Skeletal muscle satellite cell (primary cell): Measurements from ENCODE around the gene SHBG.
A peak's percentile ranks its signal among the peaks of the same experiment; 100 is the strongest.
"Not testable (repeated sequence)": the region's sequence is repeated elsewhere in the genome, so short reads cannot be mapped to it uniquely, and the experiment has no call there.

Experiments used
- H3K27me3 ChIP-seq: 2 replicates; pipeline ENCODE4 v1.7.0; 2013; ENCODE audit warnings: low read length; ENCODE audit not compliant: control insufficient read depth, insufficient read depth
- H3K36me3 ChIP-seq: 2 replicates; pipeline ENCODE4 v1.7.0; 2013; ENCODE audit warnings: mild to moderate bottlenecking, control low read depth, low read length; ENCODE audit not compliant: insufficient read depth
- H3K4me1 ChIP-seq: 2 replicates; pipeline ENCODE4 v1.7.0; 2013; ENCODE audit warnings: low read length; ENCODE audit not compliant: control insufficient read depth, insufficient read depth
- H3K4me2 ChIP-seq: 2 replicates; pipeline ENCODE4 v1.7.0; 2013; ENCODE audit warnings: mild to moderate bottlenecking, low read length
- H3K4me3 ChIP-seq: 2 replicates; pipeline ENCODE4 v1.7.0; 2013; ENCODE audit warnings: low read length
- H3K9ac ChIP-seq: 2 replicates; pipeline ENCODE4 v1.7.0; 2013; ENCODE audit warnings: mild to moderate bottlenecking, low read depth, low read length, moderate library complexity
- H3K9me3 ChIP-seq: replicated peaks from 2 replicates; pipeline ENCODE4 v1.7.0; 2013; ENCODE audit warnings: mild to moderate bottlenecking, control low read depth, low read length

SHBG gene

GRCh38 chr17:7632492-7632894 lies 2.6 kb downstream of the SHBG start:
- Histone ChIP-seq H3K9ac (no peak overlapping the region), H3K4me3 (no peak overlapping the region), H3K27me3 (peaks cover 5% of the 10 kb centered on the region), H3K9me3 (no peaks in the 10 kb centered on the region), H3K4me2 (no peak overlapping the region), H3K36me3 (no peaks in the 10 kb centered on the region), H3K4me1 (no peaks in the 10 kb centered on the region)

- Histone ChIP-seq H3K4me3 (no peak overlapping the region), H3K4me1 (no peaks in the 10 kb centered on the region), H3K27me3 (peaks cover 5% of the 10 kb centered on the region), H3K4me2 (no peak overlapping the region), H3K36me3 (no peaks in the 10 kb centered on the region), H3K9me3 (no peaks in the 10 kb centered on the region), H3K9ac (no peak overlapping the region)
Observed at GRCh38 chr17:7633093-7633492, 3.2 kb downstream of the SHBG start.

GRCh38 chr17:7634384-7634783 lies 4.4 kb downstream of the SHBG start:
- H3K4me1 ChIP-seq: no peaks in the 10 kb centered on the region
- H3K36me3 ChIP-seq: no peaks in the 10 kb centered on the region
- peaks cover 8% of the 10 kb centered on the region for H3K27me3 ChIP-seq
- no peak overlapping the region for H3K4me3 ChIP-seq
- H3K9me3 ChIP-seq: no peaks in the 10 kb centered on the region
- no peak overlapping the region for H3K9ac ChIP-seq
- no peak overlapping the region for H3K4me2 ChIP-seq

GRCh38 chr17:7636163-7636562 lies 6.2 kb downstream of the SHBG start:
- Histone ChIP-seq H3K27me3 (peaks cover 8% of the 10 kb centered on the region), H3K4me3 (no peak overlapping the region), H3K9ac (no peak overlapping the region), H3K9me3 (no peaks in the 10 kb centered on the region), H3K4me1 (no peaks in the 10 kb centered on the region), H3K36me3 (no peaks in the 10 kb centered on the region), H3K4me2 (no peak overlapping the region)

- Histone ChIP-seq H3K36me3 (no peaks in the 10 kb centered on the region), H3K9me3 (no peaks in the 10 kb centered on the region), H3K4me1 (no peaks in the 10 kb centered on the region), H3K4me3 (no peak overlapping the region), H3K9ac (no peak overlapping the region), H3K4me2 (no peak overlapping the region), H3K27me3 (peaks cover 13% of the 10 kb centered on the region)
Observed at GRCh38 chr17:7640783-7641182, 10.8 kb downstream of the SHBG start.

GRCh38 chr17:7641635-7642034 lies 11.7 kb downstream of the SHBG start:
- H3K9ac ChIP-seq, H3K4me3 ChIP-seq, H3K36me3 ChIP-seq, H3K4me1 ChIP-seq, H3K9me3 ChIP-seq, H3K4me2 ChIP-seq, H3K27me3 ChIP-seq: not testable (repeated sequence)

- no peaks in the 10 kb centered on the region for H3K9me3 ChIP-seq
Observed at GRCh38 chr17:7644775-7645174, 14.8 kb downstream of the SHBG start.

GRCh38 chr17:7646457-7646856 lies 16.5 kb downstream of the SHBG start:
- Histone ChIP-seq H3K36me3 (no peaks in the 10 kb centered on the region), H3K4me1 (peaks cover 13% of the 10 kb centered on the region), H3K9ac (no peak overlapping the region), H3K9me3 (no peaks in the 10 kb centered on the region), H3K27me3 (peaks cover 25% of the 10 kb centered on the region), H3K4me3 (no peak overlapping the region), H3K4me2 (no peak overlapping the region)

More at GRCh38 chr17:7644775-7645174, 14.8 kb downstream of the SHBG start:
- no peaks in the 10 kb centered on the region for H3K4me1 ChIP-seq
- no peak overlapping the region for H3K4me3 ChIP-seq
- H3K4me2 ChIP-seq: no peak overlapping the region
- H3K36me3 ChIP-seq: no peaks in the 10 kb centered on the region
- no peak overlapping the region for H3K9ac ChIP-seq
- peaks cover 10% of the 10 kb centered on the region for H3K27me3 ChIP-seq

GRCh38 chr17:7647018-7647417 lies 17.1 kb downstream of the SHBG start:
- Histone ChIP-seq H3K4me2 (no peak overlapping the region), H3K36me3 (no peaks in the 10 kb centered on the region), H3K4me1 (peaks cover 17% of the 10 kb centered on the region), H3K9ac (no peak overlapping the region), H3K4me3 (no peak overlapping the region), H3K9me3 (no peaks in the 10 kb centered on the region), H3K27me3 (peaks cover 30% of the 10 kb centered on the region)

GRCh38 chr17:7650509-7651096 lies 20.7 kb downstream of the SHBG start, which contains the start of gene ATP1B2:
Gene ATP1B2 (plus strand): TSS chr17:7650926. CDS start chr17:7651519, 593 bp downstream.
- Histone ChIP-seq H3K4me3 (peak within 1 kb of the TSS; percentile 58), H3K4me2 (peak within 1 kb of the TSS; percentile 81), H3K4me1 (peaks cover 17% of the 10 kb centered on the region), H3K9me3 (no peaks in the 10 kb centered on the region), H3K9ac (no peak within 1 kb of the TSS), H3K27me3 (peaks cover 59% of the 10 kb centered on the region), H3K36me3 (no peaks in the 10 kb centered on the region)

- Histone ChIP-seq H3K9me3 (no peaks in the 10 kb centered on the region), H3K9ac (no peak overlapping the region), H3K4me2 (peak overlapping the region; percentile 81), H3K4me3 (peak overlapping the region; percentile 58), H3K27me3 (peaks cover 59% of the 10 kb centered on the region), H3K36me3 (no peaks in the 10 kb centered on the region), H3K4me1 (peaks cover 17% of the 10 kb centered on the region)
Observed at GRCh38 chr17:7651097-7651664, 21.2 kb downstream of the SHBG start.
